GM12892 (cell line): Measurements from ENCODE around the gene SH3GL3.

ENCODE experiments used
- DNase-seq: peaks from one replicate; pipeline ENCODE4 v3.0.0; 2011; ENCODE audit not compliant: insufficient read length
- FAIRE-seq: peaks from 2 replicates; lab custom pipeline; 2011; peaks lifted over from hg19 to GRCh38; lab: Jason Lieb, UNC
- POLR2A ChIP-seq: IDR thresholded peaks from 2 replicates; pipeline ENCODE4 v1.6.1; 2011; ENCODE audit warnings: low read depth, low read length, control low read depth
- POLR2AphosphoS5 ChIP-seq: IDR thresholded peaks from 2 replicates; pipeline ENCODE4 v1.6.1; 2011; ENCODE audit warnings: low read depth, low read length, control low read depth
- TAF1 ChIP-seq: IDR thresholded peaks from 2 replicates; pipeline ENCODE4 v1.6.1; 2011; ENCODE audit warnings: low read depth, mild to moderate bottlenecking, control low read depth, low read length, borderline replicate concordance

SH3GL3 gene

DNA sequence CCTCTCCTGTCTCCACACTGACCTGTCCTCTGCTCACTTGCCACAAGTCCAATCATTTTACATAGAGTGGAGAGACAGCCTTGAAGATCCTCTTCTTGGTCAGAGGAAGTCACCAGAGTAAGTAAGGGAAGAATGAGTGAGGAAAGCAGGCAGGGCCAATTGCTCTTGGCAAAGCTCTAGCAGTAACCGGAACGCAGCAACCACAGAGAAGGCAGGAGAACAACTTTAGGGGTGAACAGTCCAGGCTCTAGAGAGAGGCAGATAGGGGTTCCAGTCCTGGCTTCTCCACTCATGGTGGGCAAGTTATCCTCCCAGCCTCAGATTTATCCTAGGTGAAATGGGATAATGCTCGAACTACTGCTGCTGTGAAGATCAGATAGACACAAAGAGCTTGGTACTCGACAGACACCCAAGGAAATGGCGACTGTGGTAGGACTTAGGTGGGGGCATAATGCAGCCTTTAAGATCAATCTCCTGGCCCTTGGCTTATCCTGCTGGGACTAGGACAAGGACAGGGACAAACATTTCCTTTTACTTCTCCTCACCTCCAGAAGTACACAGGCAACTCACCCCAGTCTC, 205.6 kb downstream of the SH3GL3 start:
- DNase-seq (no peak), FAIRE-seq (no peak)
- no peak for TF ChIP-seq POLR2AphosphoS5
- no peak for TF ChIP-seq POLR2A
- TF ChIP-seq TAF1: no peak

DNA sequence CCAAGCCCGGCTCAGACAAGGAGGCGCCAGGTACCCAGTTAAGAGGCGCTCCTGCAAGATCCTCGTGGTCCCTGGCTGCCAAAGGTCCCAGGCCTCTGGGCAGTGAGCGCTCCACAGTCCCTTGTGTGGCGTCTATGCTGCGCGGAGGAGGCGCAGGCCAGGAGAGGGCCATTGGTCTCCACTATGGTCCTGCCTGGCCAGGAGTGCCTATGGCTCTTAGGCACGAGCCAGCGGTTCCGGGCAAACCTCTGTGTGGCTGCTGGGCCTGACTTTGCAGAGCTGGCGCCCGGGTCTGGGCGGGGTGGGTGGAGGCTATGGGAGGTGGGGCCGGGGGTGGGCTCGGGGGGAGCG, 206.1 kb downstream of the SH3GL3 start:
- FAIRE-seq (no peak), DNase-seq (no peak)
- TF ChIP-seq TAF1 (no peak), POLR2AphosphoS5 (no peak), POLR2A (no peak)

DNA sequence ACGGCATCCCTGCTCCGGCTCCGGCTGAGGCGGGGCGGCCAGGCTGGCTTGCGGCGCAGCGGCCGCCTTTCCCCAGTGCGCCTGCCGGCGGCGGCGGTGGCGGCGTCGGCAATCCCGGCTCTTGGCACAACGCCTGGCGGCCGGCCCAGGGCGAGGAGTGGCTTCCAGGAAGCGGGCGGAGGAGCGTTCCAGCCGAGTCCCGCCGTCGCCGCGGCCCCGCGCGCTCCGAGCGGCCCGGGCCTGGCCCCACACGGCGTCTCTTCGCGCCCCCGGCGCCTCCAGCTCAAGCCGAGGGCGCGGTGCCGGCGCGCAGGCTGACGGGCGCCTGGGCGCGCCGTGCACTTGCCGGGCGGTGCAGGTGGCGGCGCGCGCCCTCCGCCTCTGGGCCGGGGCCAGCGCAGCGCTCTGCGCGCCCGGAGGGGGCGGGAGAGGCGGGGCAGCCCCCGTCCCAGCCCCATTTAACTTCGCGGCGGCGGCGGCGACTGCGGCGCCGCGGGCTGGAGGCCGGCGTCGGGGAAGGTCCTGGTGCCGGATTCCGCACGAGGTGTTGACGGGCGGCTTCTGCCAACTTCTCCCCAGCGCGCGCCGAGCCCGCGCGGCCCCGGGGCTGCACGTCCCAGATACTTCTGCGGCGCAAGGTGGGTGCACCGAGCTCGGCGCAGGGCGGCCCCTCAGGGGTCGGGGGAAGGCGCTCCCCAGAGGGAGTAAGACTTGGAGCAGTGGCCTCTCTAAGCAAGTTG, 206.7 kb downstream of the SH3GL3 start, which contains the start of gene ADAMTSL3:
ADAMTSL3 (plus strand) TSS at position 485 of the 740 bp plus-strand sequence. CDS start 1,639 bp downstream, outside the sequence.
- FAIRE-seq (no peak), DNase-seq (no peak)
- TF ChIP-seq TAF1: no peak
- no peak for TF ChIP-seq POLR2A
- no peak for TF ChIP-seq POLR2AphosphoS5

DNA sequence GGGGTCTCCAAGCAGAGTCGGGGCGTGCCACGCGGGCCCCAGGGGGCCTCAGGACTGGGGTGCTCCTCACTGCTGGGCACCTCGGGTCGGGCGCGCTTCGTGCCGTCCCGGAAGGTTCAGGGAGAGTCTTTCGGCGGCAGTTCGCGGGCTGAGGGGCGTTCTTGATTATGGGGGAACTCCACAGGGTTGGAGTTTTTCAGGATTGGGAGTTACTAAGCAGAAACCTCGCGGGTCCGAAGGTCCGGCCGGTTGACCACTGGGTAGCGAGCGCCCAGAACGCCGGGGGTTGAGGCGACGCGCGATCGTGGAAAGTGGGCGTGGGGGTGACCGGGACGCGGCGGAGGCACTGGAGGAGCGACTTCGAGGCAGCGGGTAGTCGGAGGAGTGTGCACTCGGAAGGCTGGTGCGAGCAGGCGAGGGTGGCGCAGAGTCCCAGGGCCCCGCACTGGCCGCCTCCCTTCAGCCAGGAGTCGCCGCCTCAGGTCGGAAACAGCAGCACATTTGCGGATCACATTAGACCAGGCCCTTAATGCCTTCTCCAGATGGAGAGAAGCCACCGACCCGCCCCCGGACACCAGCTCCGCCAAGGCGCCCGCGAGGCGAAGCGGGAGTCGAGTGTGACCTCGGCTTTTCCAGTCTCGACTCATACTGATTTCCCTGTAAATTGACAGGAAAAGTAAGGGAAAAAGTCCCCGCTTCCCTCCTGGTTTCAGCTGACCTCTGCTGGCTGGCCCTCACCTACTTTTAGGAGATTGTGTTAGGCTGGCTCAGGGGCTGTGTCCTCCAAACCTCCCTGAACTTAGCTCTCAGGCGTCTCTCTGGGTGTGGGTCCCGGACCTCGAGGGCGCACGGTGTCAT, 207.5 kb downstream of the SH3GL3 start:
- FAIRE-seq (no peak), DNase-seq (no peak)
- no peak for TF ChIP-seq POLR2AphosphoS5
- TF ChIP-seq POLR2A: no peak
- TF ChIP-seq TAF1: no peak

DNA sequence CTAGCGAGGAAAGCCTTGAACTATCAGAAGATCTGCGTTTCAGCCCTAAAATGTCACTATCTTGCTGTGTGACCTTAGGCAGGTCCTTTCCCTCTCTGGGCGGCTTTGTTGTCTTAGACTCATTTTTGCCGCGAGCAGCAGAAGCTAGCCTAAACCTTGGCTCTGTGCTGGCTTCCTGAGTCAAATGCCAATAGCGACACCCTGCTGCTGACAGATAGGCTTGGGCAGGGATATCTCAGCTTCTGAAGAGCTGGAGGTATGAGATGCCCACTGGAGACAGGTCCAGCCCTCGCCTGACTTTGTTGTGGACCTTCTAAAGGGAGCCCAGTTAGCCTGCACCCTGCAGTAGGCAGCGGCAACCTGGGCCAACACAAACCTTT, 208.1 kb downstream of the SH3GL3 start:
- no peak for FAIRE-seq
- no peak for DNase-seq
- no peak for TF ChIP-seq POLR2AphosphoS5
- TF ChIP-seq POLR2A: no peak
- TF ChIP-seq TAF1: no peak

DNA sequence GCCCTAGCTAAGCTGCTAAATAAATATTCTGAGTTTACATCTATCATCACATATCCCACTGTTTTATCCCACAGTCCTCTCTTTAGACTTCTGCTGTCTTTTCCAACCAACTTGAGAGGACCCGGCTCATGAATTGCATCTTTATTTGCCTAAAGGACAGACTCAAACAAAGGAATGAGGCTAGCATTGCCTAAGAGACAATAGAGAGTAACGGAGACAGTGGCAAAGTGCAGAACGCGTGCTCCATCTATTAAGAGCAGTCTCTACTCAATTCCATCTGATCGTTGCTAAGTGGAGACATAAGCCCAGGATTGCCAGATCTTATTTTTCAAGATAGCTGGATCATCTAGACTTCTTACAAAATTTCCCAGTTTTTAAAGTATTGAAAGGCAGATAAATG, 209.1 kb downstream of the SH3GL3 start:
- FAIRE-seq (no peak), DNase-seq (no peak)
- TF ChIP-seq TAF1 (no peak), POLR2AphosphoS5 (no peak), POLR2A (no peak)

DNA sequence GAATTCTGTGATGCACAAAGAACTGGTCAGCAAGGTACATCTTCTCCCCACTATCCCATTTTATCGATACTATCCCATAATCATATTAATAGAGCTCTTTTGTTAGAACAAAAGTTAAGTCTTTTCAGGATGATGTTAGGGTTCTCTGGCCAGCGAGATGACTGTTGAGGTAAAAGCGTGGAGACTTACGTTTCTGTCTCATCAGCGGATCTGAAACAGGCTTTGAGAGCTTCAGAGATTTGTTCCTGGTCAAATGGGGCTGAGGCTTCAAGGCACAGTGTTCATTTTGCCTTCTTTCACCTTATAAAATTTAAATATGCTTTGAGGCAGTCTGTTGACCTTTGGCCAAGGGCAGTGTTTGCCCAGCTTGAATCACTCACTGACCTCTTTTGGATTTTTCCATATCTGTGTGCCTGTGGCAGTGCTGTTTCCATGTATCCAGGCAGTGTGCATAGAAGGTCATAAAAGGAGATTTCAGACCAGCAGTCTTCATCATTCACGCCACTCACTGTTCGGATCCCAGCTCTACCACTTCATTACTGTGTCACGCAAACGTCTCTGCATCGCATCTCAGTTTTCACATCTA, 209.9 kb downstream of the SH3GL3 start:
- no peak for DNase-seq
- FAIRE-seq: no peak
- TF ChIP-seq TAF1: no peak
- no peak for TF ChIP-seq POLR2A
- no peak for TF ChIP-seq POLR2AphosphoS5

DNA sequence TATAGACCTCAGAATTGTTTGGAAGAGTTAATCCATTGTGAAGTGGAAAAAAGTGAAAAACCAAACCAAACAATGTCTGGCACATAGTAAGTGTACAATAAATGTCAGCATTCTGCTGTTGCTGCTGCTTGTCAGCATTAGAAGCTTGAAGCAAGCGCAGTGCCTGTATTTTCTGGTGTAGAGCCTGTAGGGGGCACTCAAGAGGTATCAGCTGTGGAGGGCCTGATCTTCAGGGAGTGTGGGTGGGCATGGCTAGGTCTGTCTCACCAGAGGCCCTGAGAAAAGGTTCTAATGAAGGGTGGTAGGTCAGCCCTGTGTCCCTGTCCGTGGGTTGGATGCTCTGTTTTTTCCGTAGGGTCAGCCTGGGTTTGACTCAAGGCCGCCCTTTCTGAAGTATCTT, 210.4 kb downstream of the SH3GL3 start:
- no peak for FAIRE-seq
- no peak for TF ChIP-seq POLR2A
- TF ChIP-seq POLR2AphosphoS5: no peak
- TF ChIP-seq TAF1: no peak
- DNase-seq: no peak

DNA sequence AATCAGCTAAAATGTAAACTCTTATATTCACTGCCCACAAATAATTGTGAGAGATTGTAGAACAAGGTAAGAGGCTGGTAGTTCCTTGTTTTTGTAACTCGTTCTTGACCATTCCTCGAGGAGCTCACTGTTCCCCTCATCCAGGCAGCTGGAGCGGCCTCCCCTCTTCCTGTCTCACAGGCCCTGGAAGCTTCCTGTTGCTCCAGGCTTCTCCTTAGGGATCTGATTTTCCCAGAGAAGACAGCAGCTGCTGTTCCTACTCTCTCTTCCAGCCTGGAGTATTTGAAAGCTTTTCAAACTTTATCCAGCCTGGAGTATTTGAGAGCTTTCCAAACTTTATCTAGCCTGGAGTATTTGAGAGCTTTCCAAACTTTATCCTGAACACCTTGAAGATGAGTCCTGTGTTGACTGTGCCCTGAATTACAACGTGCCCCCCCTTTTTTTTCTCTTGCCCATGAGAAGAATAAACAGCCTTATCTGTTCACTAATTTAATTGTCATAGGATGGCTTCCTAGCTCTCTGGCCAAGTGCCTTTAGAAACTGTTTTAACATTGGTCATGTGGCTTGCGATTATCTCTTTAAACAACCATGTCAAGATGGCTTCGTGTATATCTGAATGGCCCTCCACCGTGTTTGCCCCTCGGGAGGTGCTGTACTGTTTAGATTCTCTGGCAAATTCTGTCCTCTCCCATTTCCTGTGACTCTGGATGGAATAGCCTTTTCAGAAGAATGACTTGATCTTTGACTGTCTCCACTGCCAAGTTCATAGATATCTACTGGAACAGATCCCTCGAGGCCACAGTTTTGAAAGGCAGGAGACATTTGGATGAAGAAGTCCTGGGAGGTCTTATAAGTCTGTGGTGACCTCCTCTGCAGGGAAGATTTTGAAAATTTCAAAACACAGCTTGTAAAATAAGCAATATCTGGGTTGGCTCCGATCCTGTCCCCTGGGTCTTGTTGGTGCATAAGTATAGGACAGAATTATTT, 211.6 kb downstream of the SH3GL3 start:
- no peak for TF ChIP-seq TAF1
- TF ChIP-seq POLR2A: no peak
- TF ChIP-seq POLR2AphosphoS5: no peak
- DNase-seq (no peak), FAIRE-seq (no peak)

DNA sequence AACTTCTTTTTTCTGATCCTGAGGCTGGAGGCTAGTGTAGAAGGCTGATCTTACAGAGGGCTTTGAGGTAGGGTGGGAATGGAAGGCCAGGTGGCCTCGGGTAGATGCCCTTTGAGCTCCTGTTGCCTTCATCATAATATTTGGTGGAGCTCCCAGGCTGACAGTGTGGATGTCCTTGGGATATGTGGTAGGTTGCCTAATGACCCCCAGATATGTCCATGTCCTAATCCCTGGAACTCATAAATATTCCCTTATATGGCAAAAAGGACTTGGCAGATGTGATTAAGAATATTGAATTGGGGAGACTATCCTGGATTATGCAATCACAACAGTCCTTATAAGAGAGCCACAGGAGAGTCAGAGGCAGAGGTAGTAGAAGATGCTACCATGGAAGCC, 212.3 kb downstream of the SH3GL3 start:
- FAIRE-seq (no peak), DNase-seq (no peak)
- TF ChIP-seq TAF1: no peak
- no peak for TF ChIP-seq POLR2AphosphoS5
- no peak for TF ChIP-seq POLR2A
